ENCODE results near the gene IFNK. TPM values are rescaled to one million over a fixed set of nuclear protein-coding genes. Genes with fewer than 3 reads are reported as not detected.
A peak's percentile ranks its signal among the peaks of the same experiment; 100 is the strongest.

Gene IFNK
- total RNA-seq, 8 experiments from 2014 or later, result 0.42 to 3.0 (median 0.90) TPM; not detected in 1

- peaks cover 0 to 7% of the 10 kb centered on the region in 2 donors for H3K4me1 ChIP-seq (replicated peaks in 1 of 2)
- in situ Hi-C loops (cut with MboI; ENCODE audit: low pct_unique_long_range_greater_than_20kb in 2 of 9, low sequenced_read_pairs in 9 of 9, unreplicated experiment in 9 of 9), result no loop called here
- H3K4me3 ChIP-seq, result no peak overlapping the region
- H3K27ac ChIP-seq, result no peak overlapping the region
- no peak for ATAC-seq (replicated peaks in 6 of 8)
- 72 to 100% (median 90%) methylated on average over 1 to 4 of the region's 4 CpGs for WGBS, 10 experiments
Measured at GRCh38 chr9:27518809-27519208, 5.3 kb upstream of the IFNK start.

DNA sequence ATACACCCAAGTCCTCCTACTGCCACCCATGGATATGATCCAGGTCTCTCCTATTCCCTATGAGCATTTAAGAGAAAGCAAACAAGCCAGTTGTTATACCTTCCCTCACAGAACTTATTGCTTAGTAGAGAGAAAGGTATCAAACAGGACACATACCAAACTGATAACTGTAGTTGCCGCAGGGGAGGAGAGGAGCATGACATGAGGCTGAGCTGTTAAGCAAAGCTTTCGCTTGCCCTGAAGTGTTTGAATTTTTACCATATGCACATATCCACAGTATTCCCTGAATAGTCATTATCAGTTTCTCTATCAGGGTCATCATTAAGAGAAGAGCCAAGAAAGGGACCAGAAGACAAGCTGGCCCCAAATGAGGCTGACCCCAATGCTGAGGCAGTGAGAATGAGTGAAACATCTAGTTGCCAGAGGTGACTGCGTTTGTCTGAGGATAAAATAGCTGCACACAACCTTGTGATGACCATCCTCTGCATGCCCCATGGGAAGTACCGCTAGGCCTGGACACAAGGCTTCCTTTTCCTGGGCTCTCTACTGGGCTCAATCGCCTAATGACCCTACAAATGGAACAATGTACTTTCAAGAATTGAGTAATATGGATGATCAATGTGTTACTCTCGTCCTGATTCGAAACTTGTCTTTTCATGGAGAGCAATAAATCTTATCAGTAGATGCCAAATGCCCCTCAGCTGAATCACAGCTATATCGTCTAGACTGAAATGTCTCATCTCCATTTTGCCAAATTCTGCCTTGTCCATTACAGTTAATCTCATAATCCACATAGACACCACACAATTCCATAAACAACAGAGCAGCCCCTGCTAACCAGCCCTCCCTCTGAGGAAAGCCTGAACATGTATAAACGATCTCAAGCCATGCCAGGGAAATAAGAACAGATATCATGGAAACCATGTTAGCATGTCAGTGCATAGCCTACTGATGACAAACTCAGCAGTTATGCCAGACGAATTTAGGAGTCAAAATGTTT is 4.3 kb upstream of the IFNK start:
- peak in 4 of 8 experiments; percentile 25 to 99 (median 98) for ATAC-seq (replicated peaks in 6 of 8)
- H3K4me3 ChIP-seq, result no peak overlapping the region
- in situ Hi-C loops (cut with MboI; ENCODE audit: low pct_unique_long_range_greater_than_20kb in 2 of 9, low sequenced_read_pairs in 9 of 9, unreplicated experiment in 9 of 9), result loop anchor here in 1 of 9 experiments (10.0 kb wide), 1 partner anchor 185 kb away; no protein-coding TSS in a partner anchor
- peaks cover 0 to 7% of the 10 kb centered on the region in 2 donors for H3K4me1 ChIP-seq (replicated peaks in 1 of 2)
- H3K27ac ChIP-seq, result no peak overlapping the region
- 21 to 89% (median 67%) methylated on average over 1 to 10 of the region's 10 CpGs for WGBS, 10 experiments

GRCh38 chr9:27520986-27521385 is 3.1 kb upstream of the IFNK start:
- Histone ChIP-seq H3K27ac (no peak overlapping the region), H3K4me3 (no peak overlapping the region), H3K4me1 (replicated peaks in 1 of 2) (peaks cover 0 to 7% of the 10 kb centered on the region in 2 donors)
- in situ Hi-C loops (cut with MboI; ENCODE audit: low pct_unique_long_range_greater_than_20kb in 2 of 9, low sequenced_read_pairs in 9 of 9, unreplicated experiment in 9 of 9), result loop anchor here in 1 of 9 experiments (10.0 kb wide), 1 partner anchor 186 kb away; no protein-coding TSS in a partner anchor
- ATAC-seq (replicated peaks in 6 of 8), result no peak
- 60 to 100% (median 87%) methylated on average over 1 to 4 of the region's 4 CpGs for WGBS, 10 experiments

DNA sequence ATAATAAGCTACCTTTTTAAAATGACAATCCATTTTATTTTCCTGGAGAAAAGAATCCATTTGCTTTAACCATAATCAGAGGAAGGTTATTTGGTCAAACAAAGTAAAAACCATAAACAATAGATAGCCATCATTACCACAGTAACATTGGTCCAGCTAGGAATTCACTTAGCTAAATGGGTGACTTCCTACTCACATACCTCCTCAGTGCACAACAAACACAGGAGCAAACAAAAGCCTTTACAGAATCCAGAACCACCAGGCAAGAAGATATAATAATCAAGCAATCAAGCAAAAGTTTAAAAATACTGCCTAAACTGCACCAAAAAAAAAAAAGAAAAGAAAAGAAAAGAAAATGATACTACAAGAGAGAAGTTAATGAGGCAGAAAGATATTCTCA is 949 bp upstream of the IFNK start:
- no peak for ATAC-seq (replicated peaks in 6 of 8)
- H3K27ac ChIP-seq, result no peak overlapping the region
- peaks cover 5 to 15% of the 10 kb centered on the region in 2 donors for H3K4me1 ChIP-seq (replicated peaks in 1 of 2)
- in situ Hi-C loops (cut with MboI; ENCODE audit: low pct_unique_long_range_greater_than_20kb in 2 of 9, low sequenced_read_pairs in 9 of 9, unreplicated experiment in 9 of 9), result loop anchor here in 1 of 9 experiments (10.0 kb wide), 1 partner anchor 188 kb away; no protein-coding TSS in a partner anchor
- no peak overlapping the region for H3K4me3 ChIP-seq

DNA sequence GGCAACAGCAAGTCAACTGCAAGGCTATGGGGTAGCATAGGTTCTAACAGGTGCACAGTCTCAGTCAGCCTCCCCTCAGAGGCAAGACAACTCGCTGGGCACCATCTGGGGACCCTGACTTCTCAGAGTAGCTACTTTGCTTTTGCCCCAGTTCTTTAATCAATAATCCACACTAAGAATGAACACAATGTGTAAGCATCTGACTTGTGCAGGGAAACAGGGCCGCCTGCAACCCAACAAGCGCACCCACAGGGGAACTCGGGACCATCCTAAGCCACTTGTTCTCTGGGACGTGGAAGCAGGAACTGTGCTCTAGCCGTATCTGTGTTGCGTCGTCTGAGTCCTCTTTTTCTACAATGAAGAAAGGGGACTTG is 3.6 kb downstream of the IFNK start:
- WGBS, 10 experiments, result 0 to 83% (median 41%) methylated on average over 1 to 7 of the region's 8 CpGs; no CpG with 5 or more reads in 2 of the 10 experiments
- Histone ChIP-seq H3K4me3 (peak overlapping the region; percentile 39 to 81 (median 55)), H3K4me1 (replicated peaks in 1 of 2) (peaks cover 16 to 36% of the 10 kb centered on the region in 2 donors), H3K27ac (no peak overlapping the region)
- peak in 5 of 8 experiments; percentile 2 to 20 (median 6) for ATAC-seq (replicated peaks in 6 of 8)
- in situ Hi-C loops (cut with MboI; ENCODE audit: low pct_unique_long_range_greater_than_20kb in 2 of 9, low sequenced_read_pairs in 9 of 9, unreplicated experiment in 9 of 9), result loop anchor here in 6 of 9 experiments (10.0 to 25.0 kb wide), 4 partner anchors 115 to 490 kb away; no protein-coding TSS in a partner anchor

- peak; percentile 54 to 84 (median 64) for ATAC-seq (replicated peaks in 6 of 8)
- H3K4me3 ChIP-seq, result peak overlapping the region; percentile 39 to 81 (median 55)
- H3K4me1 ChIP-seq (replicated peaks in 1 of 2), result peaks cover 17 to 42% of the 10 kb centered on the region in 2 donors
- in situ Hi-C loops (cut with MboI; ENCODE audit: low pct_unique_long_range_greater_than_20kb in 2 of 9, low sequenced_read_pairs in 9 of 9, unreplicated experiment in 9 of 9), result loop anchor here in 6 of 9 experiments (10.0 to 25.0 kb wide), 4 partner anchors 116 to 491 kb away; no protein-coding TSS in a partner anchor
- peak overlapping the region in 1 of 2 donors; percentile 39 for H3K27ac ChIP-seq
- 0 to 31% (median 0%) methylated on average over 1 to 9 of the region's 44 CpGs; no CpG with 5 or more reads in 3 of the 10 experiments for WGBS, 10 experiments
Measured at GRCh38 chr9:27528076-27528885, 4.2 kb downstream of the IFNK start.

DNA sequence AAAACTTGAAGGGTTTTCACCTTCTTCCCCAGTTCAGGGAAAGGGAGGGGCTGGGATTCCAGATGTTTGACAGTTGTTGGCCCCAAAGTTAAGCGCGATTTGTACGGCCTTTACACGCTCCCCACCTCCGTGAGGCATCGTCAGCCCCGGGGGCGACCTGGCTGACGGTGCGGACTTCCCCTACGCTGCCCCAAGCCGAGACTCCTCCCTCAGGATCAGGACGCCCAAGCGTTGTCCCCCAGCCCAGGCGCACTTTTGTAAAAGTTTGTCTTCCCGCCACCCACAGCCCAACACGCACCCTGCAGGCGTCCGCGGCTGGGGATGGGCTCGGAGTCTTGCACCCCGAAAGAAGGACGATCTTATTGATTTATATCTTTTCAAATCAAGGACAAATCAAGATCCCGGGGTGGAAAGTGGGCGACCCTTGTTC is 4.8 kb downstream of the IFNK start:
- 0 to 10% (median 0%) methylated on average over 2 to 20 of the region's 25 CpGs; no CpG with 5 or more reads in 6 of the 10 experiments for WGBS, 10 experiments
- Histone ChIP-seq H3K4me3 (peak overlapping the region; percentile 39 to 81 (median 55)), H3K4me1 (replicated peaks in 1 of 2) (peaks cover 20 to 47% of the 10 kb centered on the region in 2 donors), H3K27ac (peak overlapping the region in 1 of 2 donors; percentile 39)
- in situ Hi-C loops (cut with MboI; ENCODE audit: low pct_unique_long_range_greater_than_20kb in 2 of 9, low sequenced_read_pairs in 9 of 9, unreplicated experiment in 9 of 9), result loop anchor here in 6 of 9 experiments (10.0 to 25.0 kb wide), 4 partner anchors 117 to 492 kb away; no protein-coding TSS in a partner anchor
- ATAC-seq (replicated peaks in 6 of 8), result peak; percentile 24 to 54 (median 37)

DNA sequence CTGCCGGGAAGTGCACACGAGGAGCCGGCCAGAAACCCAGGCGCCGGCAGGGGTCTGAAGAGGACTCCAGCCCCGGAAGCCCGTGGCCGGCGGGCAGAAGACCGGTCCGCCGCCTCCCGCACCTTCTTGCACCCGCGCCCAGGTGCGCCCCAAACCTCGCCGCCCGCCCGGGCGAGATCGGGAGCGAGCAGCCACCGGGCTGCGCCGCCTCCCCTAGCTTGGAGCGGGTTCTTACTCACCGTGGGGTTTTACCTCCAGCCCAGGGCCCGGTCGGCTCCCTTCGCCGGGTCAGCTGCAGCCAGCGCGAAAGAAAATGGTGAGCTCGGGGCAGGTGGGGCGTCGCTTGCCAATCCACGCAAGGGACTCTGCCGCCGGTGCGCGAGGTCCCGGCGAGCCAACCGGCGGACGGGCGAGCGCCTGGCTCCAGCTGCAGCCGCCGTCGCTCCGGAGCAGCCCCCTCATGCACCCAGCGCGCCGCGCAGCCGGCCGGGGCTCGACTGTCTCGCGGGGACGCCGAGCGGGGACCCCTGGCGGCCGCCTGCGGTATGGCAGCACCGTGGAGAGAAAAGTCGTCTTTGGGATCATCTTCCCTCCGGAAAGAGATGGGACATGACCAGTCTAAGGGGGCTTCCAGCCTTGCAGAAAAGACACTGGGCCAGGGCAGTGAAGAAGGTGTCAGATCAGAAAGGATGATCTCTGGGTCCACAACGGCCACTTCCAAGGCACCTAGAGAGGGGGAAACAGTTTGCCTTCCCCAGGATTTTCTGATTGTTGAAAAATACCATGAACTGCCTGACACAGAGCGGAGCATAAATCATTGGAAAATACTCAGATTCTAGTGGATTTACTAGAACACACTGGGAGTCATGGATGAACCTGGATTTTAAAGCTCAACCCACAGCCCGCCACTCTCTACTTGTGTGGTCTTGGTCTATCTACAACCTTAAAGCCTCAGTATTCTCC is 5.5 kb downstream of the IFNK start, which contains the start of gene MOB3B:
MOB3B (minus strand) TSS at position 499 of the 963 bp plus-strand sequence. CDS start 74,264 bp downstream, outside the sequence.
- ATAC-seq (replicated peaks in 6 of 8), result peak; percentile 45 to 87 (median 82)
- peaks cover 24 to 48% of the 10 kb centered on the region in 2 donors for H3K4me1 ChIP-seq (replicated peaks in 1 of 2)
- 3 to 100% (median 50%) methylated on average over 1 to 47 of the region's 74 CpGs; no CpG with 5 or more reads in 1 of the 10 experiments for WGBS, 10 experiments
- in situ Hi-C loops (cut with MboI; ENCODE audit: low pct_unique_long_range_greater_than_20kb in 2 of 9, low sequenced_read_pairs in 9 of 9, unreplicated experiment in 9 of 9), result loop anchor here in 7 of 9 experiments (10.0 to 25.0 kb wide), 4 partner anchors 117 to 492 kb away; no protein-coding TSS in a partner anchor
- peak within 1 kb of the TSS in 1 of 2 donors; percentile 39 for H3K27ac ChIP-seq
- H3K4me3 ChIP-seq, result peak within 1 kb of the TSS; percentile 39 to 81 (median 55)

DNA sequence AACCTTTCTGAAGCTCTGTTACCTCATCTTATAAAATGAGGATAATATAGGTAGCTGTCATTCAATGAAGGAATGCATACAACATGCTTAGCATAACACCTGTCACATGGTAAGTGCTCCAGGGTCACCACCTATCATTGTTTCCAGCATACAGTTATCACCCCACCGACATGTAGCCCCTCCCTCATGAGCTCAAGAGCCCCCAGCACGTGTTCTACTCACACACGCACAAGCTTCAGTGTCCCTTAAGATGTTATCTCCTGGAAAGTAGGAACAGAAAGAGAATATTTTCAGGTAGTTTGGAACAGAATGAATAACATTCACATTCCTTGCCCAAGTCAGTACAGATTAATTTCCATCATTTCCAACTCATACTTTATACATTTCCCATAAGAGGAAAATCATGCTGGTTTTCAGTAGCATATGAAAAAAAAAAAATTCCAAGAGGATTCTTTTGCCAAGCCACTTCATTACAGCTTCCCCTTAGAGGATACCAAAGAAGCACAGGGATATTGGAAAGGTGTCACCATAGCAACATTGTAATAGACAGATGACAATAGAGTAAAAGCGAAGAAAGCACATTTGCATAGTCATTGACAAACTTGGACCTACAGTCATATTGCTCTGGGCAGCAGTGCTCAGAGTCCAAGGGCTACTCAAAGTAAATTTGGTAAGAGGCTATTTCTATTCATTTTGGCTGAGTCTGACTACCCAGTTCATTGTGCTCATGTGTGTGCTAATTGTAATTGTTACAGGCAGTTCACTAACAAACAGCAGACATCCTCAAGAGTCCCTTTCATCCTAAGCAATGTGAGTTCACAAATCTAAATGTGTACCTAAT is 7.0 kb downstream of the IFNK start:
- 55 to 100% (median 72%) methylated on average over 1 to 3 of the region's 4 CpGs; no CpG with 5 or more reads in 2 of the 10 experiments for WGBS, 10 experiments
- H3K27ac ChIP-seq, result no peak overlapping the region
- in situ Hi-C loops (cut with MboI; ENCODE audit: low pct_unique_long_range_greater_than_20kb in 2 of 9, low sequenced_read_pairs in 9 of 9, unreplicated experiment in 9 of 9), result loop anchor here in 6 of 9 experiments (10.0 to 25.0 kb wide), 4 partner anchors 119 to 494 kb away; no protein-coding TSS in a partner anchor
- no peak overlapping the region for H3K4me3 ChIP-seq
- peaks cover 24 to 48% of the 10 kb centered on the region in 2 donors for H3K4me1 ChIP-seq (replicated peaks in 1 of 2)
- ATAC-seq (replicated peaks in 6 of 8), result no peak

DNA sequence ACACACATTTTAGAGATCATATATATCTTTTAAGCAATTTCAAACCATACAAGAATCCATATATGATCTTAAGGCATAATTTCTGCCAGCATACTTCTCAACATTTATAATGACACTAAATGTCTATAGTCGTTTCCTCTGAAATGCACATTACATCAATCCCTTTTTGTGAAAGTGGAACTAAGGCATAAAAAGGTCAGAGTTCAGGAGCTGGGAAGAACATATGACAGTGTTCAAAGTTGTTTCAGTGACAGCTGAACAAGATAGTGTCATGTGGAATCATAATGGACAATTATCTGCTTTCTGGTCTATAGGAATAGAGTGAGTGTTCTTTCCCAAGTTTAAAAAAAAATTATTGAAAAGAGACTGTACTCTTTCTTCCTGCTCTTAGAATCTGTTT is 8.0 kb downstream of the IFNK start:
- peaks cover 24 to 48% of the 10 kb centered on the region in 2 donors for H3K4me1 ChIP-seq (replicated peaks in 1 of 2)
- 17 to 60% (median 44%) methylated on average over 1 of the region's 1 CpG; no CpG with 5 or more reads in 3 of the 10 experiments for WGBS, 10 experiments
- H3K27ac ChIP-seq, result no peak overlapping the region
- in situ Hi-C loops (cut with MboI; ENCODE audit: low pct_unique_long_range_greater_than_20kb in 2 of 9, low sequenced_read_pairs in 9 of 9, unreplicated experiment in 9 of 9), result loop anchor here in 6 of 9 experiments (10.0 to 25.0 kb wide), 4 partner anchors 120 to 495 kb away; no protein-coding TSS in a partner anchor
- ATAC-seq (replicated peaks in 6 of 8), result no peak
- H3K4me3 ChIP-seq, result no peak overlapping the region

Measured in motor neuron (in vitro differentiated cells).